HG03342 (cell line): Measurements from ENCODE around the gene LMAN1L.
"Not testable (repeated sequence)": the region's sequence is repeated elsewhere in the genome, so short reads cannot be mapped to it uniquely, and the experiment has no call there.

Experiments
- ATAC-seq: cut with Tn5 transposase; IDR thresholded peaks from one replicate; pipeline ENCODE4 v1.9.1; 2021; ENCODE audit warnings: mild to moderate bottlenecking, moderate library complexity; ENCODE audit not compliant: unreplicated experiment

The LMAN1L gene

DNA sequence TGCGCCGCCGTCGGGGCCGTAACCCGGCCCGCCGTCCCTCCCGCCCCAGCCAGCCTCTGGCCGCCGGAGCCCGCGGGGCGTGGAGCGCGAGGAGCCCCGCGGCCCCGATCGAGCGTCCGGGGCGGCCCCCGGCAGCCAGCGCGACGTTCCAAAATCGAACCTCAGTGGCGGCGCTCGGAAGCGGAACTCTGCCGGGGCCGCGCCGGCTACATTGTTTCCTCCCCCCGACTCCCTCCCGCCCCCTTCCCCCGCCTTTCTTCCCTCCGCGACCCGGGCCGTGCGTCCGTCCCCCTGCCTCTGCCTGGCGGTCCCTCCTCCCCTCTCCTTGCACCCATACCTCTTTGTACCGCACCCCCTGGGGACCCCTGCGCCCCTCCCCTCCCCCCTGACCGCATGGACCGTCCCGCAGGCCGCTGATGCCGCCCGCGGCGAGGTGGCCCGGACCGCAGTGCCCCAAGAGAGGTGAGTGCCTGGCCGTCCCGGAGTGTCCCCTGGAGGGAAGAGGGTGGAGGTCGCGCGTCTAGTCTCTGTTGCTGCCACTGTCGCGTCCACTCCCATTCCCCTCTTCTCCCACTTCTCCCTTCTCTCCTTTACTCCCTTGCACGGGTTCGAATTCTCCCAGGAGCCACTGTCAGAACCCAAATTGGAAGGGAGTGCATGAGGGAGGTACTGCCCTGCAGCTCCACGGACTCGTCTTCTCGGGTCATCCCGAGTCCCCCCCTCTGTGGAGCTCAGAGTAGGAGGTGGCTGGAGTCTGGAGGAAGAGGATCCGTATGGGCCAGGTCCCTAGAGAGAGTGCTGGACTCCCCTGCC lies 30.2 kb upstream of the LMAN1L start:
- no peak for ATAC-seq

DNA sequence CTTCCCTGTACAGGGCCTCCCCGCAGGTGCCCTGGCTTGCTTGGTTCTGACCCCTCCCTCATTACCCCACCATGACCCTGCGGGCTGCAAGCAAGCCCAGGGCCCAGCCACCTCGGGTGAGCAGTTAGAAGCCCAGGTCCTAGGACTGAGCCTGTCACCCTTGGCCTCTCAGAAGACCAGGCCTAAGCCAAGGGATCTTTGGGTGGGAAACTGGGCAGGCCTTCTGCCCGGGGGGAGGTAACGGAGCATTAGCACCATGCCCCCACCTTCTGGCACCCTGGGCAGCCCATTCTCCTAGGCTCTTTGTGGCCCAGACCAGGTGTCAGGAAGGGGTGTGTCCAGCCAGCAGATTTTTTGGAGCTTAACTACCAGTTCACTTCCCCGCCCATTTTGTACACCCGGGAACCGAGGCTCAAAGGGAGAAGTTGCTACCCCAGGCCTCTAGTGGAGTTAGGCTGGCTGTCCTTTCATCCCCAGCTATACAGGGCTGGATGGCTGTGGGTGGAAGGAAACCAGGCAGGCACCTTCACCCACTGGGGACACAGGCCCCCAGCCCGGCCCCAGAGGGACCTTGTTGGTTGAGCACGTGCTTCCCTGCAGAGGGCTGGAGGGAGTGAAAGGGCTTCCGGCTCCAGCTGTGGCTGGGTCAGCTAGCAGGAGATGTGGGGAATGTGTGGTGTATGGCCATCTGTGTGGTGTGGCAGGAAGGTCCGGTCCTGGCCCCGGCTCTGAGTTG lies 29.4 kb upstream of the LMAN1L start:
- ATAC-seq: no peak

DNA sequence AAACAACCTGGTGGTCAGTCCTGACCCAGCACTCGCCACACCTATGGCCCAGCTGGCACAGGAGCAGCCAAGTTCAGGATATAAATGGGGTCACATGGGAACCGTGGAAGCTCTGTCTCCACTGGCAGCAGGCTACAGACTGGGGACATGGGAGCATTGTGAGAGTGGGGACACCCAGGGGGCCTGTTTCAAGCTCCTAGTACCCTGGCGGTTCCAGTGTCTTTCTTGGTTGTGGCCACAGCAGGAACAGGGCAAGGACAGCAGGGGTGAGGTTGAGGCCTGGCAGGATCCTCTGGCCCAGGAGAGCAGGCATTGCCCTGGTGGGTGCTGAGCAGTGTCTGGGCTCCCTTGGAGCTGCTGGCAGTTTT lies 28.8 kb upstream of the LMAN1L start:
- no peak for ATAC-seq

DNA sequence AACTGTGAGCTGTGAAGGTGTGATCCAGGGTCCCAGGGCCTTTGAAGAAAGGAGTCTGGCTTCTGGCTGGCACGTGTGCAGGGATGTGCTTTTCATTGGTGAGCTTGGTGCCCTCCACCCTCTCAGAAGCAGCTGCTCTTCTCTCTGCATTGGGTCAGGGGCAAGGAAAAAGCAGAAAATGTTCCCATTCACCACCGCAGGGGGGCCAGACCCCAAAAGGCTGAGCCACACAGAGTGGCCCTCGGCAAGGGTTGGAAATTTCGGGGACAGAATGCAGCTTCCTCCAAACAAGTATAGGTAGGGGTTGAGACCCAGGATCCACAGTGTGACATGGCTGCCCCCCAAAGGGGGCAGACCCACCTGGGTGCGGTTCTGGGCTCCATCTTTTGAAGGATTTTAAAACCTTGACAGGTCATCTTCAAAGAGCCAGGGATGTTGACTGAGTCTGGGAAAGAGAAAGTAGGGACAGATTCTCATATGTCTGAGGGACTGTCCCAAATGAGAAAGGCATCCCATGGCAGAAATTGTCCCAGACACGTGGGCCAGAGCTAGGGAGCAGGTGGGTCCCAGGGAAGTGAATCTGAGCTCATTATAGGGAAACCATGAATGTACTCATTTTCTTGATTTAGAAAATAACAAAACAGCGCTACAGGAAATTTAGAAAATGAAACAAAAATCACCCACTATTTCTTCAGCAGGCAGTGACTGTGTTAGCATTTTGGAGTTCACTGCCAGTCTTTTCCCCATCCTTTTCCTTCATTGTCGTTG lies 28.0 kb upstream of the LMAN1L start:
- no peak for ATAC-seq

DNA sequence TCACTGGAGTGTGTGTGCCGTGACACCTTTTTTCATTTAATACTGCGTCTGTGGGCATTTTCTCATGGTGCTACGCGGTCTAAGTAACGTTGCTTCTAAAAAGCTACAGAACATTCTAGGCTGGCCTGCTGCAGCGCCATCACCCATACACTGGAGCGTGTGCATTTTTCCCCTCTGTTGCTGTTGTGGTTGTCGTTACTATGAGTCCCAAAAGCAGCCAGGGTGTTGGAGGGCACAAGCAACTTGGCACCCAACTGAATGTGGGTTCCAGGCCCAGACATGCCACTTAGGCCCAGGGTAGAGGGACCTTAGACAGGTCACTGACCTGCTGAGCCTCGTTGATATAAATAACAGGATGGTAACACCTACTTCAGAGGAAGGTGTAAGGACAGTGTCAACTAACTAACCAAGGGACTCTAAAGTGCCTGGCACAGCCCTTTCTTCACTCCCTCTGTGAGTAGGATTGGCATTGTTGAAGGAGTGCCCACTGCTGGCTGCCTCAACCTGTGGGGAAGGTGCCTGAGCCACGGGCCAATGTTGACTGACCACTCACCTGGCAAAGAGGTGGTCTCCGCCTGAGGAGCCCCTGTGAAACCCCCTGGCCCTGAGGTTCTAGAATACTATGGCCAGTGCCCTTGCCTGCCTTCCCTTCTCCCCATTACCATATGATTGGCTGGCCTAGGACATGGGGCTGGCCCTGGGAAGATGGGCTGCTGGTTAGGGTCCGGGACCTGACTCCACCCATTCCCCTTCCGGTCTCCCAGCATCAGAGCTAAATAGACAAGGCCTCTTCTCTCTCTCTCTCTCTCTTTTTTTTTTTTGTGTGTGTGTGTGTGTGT lies 27.2 kb upstream of the LMAN1L start:
- ATAC-seq: no peak

DNA sequence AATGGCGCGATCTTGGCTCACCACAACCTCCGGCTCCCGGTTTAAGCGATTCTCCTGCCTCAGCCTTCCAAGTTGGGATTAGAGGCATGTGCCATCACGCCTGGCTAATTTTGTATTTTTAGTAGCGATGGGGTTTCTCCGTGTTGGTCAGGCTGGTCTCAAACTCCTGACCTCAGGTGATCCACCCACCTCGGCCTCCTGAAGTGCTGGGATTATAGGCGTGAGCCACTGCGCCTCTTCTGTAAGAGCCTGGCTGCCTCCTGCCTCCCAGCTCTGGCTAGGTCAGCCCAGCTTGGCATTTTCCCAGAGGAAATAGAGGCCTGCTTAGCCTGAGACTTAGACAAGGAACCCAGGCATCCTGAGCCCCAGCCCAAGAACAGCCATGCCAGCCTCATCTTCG lies 26.6 kb upstream of the LMAN1L start:
- ATAC-seq: not testable (repeated sequence)

DNA sequence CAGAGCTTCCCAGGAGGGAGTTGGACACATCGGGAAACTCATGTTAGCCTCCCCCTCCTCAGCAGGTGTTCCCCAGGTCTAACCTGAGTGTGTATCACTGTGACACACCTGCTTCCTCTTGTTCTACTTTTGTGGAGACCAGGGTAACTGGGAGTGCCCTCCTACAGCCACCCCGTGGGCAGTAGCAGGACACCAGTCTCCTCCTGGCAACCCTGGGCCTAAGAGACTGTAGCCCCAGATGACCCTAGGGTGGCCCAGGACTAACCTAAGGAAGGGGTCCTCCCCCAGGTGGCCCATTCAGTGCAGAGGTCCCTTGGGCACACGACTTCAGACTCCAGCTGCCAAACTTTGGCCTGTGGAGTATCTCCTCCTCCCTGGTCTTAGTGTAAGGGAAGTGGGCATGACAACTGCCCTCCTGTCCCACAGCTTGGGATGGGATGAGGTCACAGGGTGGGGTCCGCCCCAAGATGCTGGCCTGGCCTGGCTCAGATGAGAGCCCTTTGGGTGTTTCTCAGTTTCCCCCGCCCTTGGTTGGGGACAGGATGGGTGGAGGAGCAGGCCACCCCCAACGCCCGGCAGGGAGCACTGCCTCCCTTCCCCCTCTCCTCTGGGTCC lies 26.0 kb upstream of the LMAN1L start:
- ATAC-seq: no peak

DNA sequence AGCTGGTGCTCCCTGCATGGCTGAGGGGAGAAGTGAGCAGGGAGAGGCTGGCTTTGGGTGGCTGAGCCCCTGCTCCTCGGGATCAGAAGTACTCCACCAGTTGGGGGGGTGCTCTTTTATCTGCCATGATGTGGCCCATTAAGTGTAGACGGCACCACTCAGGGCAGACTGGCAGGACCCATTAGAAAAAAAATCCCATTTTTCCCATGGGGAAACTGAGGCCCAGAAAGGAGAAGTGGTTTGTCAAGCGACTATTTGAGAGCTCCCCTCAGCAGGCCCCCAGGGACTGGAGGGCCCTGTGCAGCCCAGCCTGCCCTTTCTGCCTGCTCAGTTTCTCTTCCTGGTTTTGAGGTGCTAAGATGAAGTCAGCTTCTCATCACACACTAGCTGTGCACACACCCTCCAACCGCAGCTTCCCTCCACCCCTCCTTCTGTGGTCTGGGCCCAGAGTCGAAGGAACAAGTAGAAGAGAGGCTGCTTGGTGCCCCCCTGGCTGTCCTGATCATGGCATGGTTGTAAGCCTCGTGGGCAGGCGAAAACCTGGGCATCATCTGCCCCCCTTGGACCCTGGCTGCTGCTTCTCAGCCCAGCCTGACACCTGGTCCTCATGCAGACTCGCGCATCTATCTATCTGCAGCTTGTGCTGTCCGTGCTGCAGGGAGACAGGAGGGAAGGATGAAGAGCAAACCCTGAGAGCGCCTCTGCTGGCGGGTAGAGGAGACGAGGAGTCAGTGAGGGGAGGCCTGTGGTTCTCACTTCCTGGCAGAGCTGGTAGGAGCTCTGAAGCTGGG lies 25.2 kb upstream of the LMAN1L start:
- peak; percentile 40 for ATAC-seq

DNA sequence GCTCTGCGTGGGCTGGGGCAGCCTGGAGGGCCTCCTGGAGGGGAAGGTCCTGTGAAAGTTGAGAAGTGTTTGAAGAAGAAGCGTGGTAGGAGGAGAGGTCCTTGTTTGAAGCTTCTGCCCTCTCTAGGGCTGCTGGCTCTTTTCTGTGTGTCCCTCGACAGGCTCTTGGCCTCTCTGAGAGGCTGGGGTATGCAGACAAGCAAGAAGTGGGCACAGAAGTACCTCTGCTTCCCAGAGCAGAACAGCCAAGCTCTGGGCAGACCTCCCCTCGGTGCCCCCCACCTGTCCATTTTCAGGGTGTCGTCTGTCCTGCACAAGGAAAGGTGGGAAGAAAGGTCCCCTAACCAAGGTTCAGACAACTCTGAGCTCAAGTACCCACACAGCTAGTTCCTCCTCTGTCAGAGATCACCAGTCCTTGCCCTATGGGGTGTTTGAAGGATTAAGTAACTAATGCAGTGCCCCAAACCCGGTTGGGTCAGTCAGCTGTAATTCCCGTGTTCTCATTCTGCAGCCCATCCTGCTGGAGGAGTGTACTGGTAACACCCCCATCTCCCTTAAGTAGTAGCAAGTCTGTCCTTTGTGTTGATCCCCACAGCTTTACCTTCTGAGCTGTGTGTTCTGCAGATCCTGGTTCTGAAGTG lies 24.5 kb upstream of the LMAN1L start:
- no peak for ATAC-seq

DNA sequence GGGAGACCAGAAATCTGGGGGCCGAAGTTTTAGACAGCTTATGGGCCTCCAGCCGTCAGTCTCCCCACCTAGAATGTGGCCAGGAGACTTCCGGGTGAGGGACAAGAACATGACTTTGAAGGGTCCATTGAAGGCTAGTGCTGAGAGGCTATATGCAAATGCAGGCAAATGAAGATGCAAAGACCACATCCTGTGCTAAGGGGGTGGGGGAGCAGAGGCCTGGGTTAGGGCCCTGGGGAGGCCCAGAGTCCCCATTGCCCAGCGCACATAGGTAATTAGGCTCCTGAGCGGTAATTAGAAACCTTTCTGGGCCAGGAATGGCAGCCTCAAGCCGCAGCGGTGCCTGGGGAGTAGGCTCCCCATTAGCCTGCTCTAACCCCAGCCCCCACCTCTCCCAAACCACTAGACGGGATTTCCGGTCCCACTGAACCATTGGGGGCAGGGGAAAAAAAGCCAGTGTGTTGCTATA lies 23.9 kb upstream of the LMAN1L start:
- peak; percentile 22 for ATAC-seq

DNA sequence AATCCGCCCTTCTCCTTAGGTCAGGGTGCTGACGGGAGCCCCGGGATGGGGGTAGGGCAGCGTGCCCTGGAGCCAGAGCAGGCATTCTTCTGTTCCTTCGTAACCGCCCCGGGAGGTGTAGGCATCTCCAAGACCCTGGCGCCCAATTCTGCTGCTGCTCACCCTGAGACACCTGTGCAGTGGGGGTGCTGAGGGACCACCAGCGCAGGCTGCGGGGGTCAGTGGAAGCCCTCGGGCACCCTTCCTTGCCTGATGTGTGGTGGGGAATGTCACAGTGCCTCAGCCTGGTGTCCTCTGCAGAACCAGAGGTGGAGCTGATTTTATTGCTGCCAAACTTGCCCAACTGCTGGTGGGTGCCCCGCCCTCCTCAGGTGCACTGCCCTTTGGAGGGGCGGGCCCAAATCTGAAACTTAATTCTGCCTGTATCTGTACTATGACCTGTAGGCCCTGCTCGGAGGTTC lies 23.4 kb upstream of the LMAN1L start:
- ATAC-seq: no peak

DNA sequence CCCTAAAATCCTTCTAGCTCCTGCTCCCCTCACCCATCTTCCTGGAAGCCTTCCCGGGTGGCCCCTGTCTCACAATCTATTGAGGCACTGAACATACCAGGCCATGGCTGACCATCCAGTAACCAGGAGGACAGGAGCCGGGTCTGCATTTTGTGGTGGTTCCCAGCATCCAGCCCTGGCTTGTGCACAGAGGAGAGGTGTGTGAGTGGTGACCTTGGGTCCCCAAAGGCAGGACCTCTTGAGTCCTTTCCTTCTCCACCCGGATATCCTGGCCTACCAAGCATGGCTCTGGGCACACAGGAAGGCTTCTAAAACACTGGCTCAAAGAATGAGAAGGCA lies 22.9 kb upstream of the LMAN1L start:
- ATAC-seq: no peak

DNA sequence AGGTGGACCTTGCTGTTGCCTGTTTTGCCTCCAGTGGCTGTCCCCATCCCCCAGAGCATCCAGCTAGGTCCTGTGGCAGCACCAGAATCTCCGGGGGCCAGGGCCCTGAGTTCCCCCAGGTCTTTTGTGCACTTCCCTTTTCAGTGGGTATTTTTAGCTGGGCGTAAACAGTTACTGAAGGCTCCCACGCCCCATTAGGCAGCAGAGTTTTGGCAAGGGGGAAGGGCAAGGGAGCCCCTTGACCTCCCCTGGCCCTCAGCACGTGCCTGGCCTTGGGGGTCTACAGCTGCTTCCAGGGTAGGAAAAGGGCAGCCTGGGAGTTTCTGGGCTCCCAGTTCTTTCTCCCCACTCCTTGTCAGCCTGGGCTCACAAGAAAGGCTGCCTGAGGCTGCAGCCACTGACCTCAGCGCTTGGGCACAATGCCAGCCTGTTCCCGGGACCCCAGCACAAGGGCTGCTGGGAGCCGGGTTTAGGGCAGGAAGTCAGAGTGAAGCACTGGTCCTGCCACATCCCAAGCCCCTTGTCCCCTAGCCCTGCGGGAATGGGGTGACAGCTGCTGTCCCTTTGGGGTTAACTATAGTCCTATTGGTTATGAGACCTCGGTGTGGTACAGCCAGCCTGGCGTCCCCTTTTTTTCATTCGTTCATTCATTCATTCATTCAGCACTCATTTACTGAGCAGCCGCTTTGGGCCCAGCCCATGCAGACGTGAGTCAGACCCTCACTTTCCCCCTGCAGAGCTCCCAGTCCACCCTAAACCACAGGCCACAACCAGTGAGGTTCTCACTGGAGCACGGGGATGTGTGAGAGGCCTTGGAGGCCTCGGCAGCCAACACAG lies 22.3 kb upstream of the LMAN1L start:
- no peak for ATAC-seq

DNA sequence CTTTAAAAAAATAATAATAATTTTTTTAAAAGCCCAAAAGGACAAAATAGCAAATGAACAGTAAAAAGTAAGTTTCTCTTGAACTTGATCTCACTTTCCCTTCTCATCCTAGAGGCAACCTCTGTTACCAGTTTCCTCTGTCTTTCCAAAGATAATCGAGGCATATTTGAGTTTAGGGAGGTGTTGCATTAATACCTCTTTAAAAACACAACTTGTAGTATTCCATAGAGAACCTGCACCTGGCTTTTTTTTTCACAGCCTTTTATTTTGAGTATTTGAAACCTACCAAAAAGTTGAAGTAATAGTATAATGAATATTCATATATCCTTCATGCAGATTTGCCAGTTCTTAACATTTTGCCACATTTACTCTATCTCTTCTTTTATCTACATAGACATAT lies 21.6 kb upstream of the LMAN1L start:
- no peak for ATAC-seq

DNA sequence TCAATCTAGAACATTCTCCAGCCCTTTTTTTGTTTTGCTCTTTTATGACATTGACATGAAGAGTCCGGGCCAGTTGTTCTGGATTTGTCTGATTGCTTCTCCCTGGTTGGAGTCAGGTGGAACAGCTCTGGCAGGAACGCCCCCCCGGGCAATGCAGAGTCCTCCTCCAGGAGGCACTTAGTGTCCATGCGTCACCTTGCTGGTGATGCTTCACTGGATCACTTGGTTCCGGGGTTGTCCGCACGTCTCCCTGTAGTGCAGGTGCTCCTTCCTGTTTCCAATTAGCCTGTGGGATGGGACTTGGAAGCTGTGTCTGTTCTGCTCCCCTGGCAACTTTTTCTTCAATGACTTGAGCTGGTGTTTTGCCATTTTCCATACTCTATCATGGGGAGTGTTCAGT lies 21.0 kb upstream of the LMAN1L start:
- no peak for ATAC-seq

DNA sequence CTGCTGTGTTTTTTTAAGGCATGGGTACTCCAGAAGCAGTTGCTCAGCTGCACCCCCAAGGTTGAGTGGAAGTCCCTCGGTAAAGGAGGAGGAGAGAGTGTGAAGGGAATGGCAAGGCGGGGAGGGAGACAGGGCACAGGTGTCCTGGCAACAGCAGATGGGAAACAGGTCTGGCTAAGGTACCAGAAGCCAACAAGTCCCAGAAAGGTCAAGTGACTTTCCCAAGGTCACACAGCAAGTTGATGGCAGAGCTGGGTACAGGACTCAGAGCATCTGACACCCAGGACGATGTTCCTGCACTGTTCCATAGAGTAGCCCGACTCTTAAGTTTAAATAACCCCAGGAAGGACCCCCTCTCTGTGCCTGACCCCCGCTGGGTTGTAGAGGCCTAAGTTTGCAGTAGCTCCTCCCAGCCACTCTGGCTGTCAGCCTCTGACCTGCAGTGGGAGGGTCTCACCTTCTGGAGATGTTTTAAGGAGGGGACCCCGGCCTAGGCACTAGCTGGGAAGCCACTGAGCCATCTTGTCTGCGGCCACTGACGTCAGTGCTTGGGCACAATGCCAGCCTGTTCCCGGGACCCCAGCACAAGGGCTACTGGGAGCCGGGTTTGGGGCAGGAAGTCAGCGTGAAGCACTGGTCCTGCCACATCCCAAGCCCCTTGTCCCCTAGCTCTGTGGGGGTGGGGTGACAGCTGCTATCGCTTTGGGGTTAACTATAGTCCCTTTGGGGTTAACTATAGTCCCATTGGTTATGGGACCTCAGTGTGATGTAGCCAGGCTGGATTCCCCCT lies 20.2 kb upstream of the LMAN1L start:
- no peak for ATAC-seq
